Measurements from ENCODE around the gene MTHFD2.
A peak's percentile ranks its signal among the peaks of the same experiment; 100 is the strongest.

MTHFD2 gene

DNA sequence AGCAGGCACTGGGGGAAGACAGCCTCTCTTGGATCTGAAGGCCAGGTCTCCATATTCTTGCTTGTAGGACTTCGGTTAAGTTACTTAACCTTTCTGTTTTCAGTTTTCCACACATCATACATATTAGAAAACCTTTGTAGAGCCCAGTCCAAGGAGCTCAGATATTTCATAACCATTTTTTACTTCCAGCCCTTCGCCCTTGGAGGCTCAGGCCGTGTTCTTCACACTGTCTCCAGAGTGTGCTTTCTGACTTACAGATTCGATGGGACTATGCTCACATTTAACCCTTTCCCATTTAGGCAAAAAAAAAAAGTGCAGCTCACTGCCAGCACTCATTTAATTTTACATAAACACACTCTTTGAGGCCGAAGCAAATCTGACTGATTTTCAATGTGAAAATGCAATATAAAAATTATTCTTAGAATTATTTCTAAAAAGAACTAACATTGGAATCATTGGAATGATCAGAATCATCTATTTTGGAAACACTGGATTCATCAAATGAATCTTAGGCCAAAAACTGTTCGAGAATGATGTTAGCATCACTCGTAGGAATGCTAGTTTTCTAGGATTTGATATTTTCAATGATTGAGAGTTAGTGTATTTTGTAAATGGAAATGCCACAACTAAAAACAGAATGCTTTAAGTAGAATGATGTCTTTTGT lies 55.0 kb downstream of the MTHFD2 start:
- in situ Hi-C loops (cut with MboI; ENCODE audit: low pct_unique_long_range_greater_than_20kb, low sequenced_read_pairs): no loop called here

DNA sequence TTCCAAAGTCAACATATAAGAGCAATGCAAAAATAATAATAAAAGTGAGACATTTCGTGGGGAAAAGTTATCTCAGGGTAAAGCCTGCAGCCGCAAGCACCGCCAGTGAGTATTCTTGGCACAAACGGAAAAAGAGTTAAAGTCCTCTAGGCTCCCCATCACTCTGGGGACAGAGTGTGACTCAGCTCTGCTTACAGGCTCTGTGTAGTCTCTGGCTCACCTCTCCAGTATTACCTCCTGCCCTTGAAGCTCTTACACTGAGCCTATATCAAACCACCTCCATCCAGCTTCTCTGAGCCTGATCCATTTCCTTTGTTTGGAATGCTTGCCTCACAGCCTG lies 55.5 kb downstream of the MTHFD2 start:
- in situ Hi-C loops (cut with MboI; ENCODE audit: low pct_unique_long_range_greater_than_20kb, low sequenced_read_pairs): no loop called here
- no peak for DNase-seq

More for the DNA sequence above, 55.0 kb downstream of the MTHFD2 start:
- no peak for DNase-seq

DNA sequence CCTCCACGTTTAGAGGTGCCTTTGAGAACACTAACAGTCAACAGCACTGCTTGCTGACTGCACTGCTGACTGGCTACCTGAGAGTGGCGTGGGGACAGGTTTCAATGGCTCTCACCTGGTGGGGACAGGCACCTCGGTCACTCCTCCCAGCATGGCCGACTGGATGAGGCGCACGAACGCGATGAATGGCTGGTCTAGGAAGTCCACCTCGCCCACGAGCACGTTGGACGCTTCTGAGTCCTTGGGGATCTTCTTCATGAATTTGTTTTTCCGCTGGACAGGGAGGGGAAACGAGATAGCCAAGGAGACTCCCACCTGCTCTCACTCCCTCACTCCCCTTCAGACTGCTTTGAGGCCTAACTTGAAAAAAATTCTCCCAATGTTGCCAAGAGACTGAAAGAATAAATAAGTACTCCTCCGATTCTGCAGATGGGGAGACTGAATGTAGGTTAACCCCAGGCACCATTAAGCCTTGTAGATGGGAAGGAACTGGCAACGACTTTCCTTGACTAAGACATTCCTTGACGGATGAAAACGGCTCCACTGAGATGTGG lies 57.3 kb downstream of the MTHFD2 start:
- in situ Hi-C loops (cut with MboI; ENCODE audit: low pct_unique_long_range_greater_than_20kb, low sequenced_read_pairs): no loop called here
- no peak for DNase-seq

DNA sequence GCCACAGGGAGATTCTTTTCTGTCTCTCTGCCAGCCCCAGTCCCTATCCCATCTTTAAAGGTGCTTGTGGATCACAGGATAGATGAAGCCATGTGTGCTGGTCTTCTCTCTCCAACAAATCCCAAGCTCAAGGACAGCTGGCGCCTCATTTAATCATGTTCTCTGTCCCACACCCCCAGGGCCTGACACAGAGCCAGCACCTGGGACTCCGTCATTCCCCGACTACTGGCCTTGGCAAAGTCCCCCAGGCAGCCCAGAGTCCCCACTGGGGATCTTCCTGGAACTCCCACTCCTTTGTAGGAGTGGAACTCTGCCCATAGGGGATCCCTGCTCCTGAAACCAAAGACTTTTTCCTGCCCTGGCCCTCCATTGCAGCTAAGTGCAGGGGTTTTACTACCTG lies 60.8 kb downstream of the MTHFD2 start:
- in situ Hi-C loops (cut with MboI; ENCODE audit: low pct_unique_long_range_greater_than_20kb, low sequenced_read_pairs): no loop called here

DNA sequence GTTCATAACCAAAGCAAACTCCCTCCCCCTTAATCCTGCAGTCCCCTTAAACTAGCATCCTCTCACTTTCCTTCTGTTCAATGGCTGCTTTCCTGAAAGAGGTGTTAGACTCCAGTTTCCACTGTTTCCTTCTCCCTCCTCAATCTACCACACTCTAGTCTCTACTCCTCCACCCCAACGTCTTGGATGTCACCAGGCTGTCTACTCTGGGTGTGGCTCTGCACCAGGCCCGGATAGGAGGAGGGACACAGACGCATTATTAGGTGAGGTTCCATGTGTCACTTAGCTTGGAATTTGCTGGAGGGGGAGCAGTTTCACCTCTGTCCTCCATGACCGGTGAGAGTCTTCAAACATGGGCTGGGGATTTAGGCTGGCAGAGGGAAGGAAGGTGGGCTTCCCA lies 61.3 kb downstream of the MTHFD2 start:
- DNase-seq: no peak
- in situ Hi-C loops (cut with MboI; ENCODE audit: low pct_unique_long_range_greater_than_20kb, low sequenced_read_pairs): no loop called here

More for the DNA sequence above, 60.8 kb downstream of the MTHFD2 start:
- DNase-seq: no peak

DNA sequence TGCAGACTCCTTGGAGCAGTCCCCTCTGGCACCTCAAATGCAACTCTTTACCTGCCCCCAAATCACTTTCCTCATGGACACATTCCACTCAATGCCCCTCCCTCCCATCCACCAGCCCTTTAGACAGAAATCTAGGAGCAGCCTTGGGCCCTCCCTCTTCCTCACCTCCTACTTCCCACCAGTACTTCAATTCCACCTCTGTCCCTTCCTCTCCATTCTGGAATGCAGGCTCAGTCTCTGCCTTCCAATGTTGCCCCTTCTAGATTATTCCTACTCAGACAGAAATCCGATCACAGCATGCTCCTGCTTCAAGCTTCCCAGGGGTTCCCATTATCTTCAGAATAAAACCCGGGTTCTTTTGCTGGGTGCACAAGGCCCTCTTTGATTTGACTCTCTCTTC lies 62.1 kb downstream of the MTHFD2 start:
- no peak for DNase-seq
- in situ Hi-C loops (cut with MboI; ENCODE audit: low pct_unique_long_range_greater_than_20kb, low sequenced_read_pairs): no loop called here

DNA sequence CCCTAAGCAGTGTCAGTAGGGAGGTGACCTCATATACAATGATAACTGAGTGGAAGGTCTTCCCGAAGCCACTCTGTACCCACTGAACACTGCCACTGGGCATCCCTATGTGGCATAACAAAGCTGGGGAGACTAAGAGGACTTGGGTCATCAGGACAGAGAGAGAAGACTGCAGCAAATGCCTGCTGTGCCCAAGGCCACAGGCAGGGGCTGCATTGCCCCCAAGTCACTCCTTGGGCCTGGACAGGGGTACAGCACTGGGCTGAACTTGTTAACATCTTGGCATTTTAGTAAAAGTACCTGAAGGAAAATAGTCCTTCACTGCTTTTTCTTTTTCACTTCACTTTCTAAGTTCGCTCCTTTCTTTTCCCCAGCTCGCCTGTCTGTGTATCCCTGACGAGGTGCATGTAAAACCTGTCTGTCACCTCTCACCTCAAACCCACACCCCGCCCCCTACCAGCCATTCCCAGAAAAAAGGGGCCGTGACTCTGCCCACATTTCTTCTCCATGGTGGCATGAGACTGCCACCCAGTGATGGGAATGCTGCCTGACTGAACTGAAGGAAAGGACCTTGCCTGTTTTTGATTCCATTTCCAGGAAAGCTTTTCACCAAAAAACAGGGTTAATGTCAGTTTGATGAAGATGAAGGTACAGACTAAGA lies 62.9 kb downstream of the MTHFD2 start:
- in situ Hi-C loops (cut with MboI; ENCODE audit: low pct_unique_long_range_greater_than_20kb, low sequenced_read_pairs): no loop called here
- peak; percentile 21 for DNase-seq

DNA sequence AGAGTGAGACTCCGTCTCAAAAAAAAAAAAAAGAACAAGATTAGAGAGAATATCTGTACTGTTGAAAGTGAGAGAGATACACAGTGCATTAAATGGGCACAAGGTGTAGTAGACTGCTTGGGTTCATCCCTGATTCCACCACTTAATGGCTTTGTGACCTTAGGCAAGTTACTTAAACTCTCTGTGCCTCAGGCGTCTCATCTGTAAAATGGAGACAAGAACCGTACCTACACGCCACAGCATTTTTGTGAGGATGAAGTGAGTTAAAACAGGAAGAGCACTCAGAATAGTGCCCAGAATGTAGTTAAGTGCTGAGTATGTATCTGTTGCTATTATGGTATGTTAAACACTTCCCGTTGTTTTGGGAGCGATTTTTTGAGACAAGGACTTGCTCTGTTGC lies 64.3 kb downstream of the MTHFD2 start:
- no peak for DNase-seq
- in situ Hi-C loops (cut with MboI; ENCODE audit: low pct_unique_long_range_greater_than_20kb, low sequenced_read_pairs): no loop called here

DNA sequence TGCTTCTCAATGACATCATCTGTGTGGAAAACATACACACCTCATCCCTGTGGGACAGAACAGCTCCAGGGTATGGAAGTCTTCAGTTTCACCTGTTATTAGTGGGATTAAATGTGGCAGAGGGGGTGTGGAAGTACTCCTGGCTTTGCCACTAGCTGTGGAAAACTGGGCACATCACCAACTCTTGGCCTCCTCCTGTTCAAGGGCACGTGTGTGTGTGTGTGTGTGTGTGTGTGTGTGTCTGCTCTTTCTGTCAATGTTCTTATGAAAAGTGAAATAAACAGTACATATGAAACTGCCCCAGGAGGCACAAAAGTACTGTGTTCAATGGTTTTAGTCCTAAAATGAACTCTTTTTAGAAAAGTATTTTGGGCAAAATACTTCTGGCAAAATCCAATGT lies 65.9 kb downstream of the MTHFD2 start:
- no peak for DNase-seq
- in situ Hi-C loops (cut with MboI; ENCODE audit: low pct_unique_long_range_greater_than_20kb, low sequenced_read_pairs): no loop called here

DNA sequence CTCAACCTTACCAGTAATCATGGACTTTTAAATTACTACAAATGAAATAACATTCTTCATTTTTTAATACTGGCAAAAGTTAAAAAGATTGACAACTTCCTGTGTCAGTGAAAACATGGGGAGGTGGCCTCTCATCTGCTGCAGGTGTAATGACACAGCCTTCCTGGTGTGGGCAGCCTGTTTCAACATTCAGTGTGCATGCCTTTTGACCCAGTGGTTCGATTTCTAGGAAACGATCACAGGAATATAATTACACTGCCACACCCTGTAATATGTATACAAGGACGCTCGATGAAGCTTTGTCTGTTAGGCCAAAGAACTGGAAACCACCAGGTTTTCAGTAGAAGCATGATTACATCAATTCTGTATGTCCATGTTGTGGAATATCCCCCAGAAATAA lies 68.7 kb downstream of the MTHFD2 start:
- peak; percentile 32 for DNase-seq
- in situ Hi-C loops (cut with MboI; ENCODE audit: low pct_unique_long_range_greater_than_20kb, low sequenced_read_pairs): no loop called here

Data from KBM-7 (cell line).